Heart left ventricle (tissue), 13 donors: ENCODE data around the gene E4F1.

Experiments
- CTCF ChIP-seq, 12 donors: fragments of 200-600 bp; sonication (generic) in 4 of 12; IDR thresholded peaks; one replicate each; pipeline versions ENCODE4 v1.5.0 to v1.8.0; 2018 to 2022; ENCODE audit warnings: antibody characterized with exemption in 12 of 12, mild to moderate bottlenecking in 5 of 12
- POLR2A ChIP-seq, 2 donors: fragments of 450-650 bp; IDR thresholded peaks; one replicate each; pipeline ENCODE4 v1.6.1; 2017; ENCODE audit warnings: antibody characterized with exemption in 2 of 2, mild to moderate bottlenecking in 2 of 2, moderate library complexity in 2 of 2
- donor health status: ischemic (EF 13 %, LVEDD 7.1; RV severe dilation, severe dysfunction).
- donor health status: DM: no; HTN: yes; CAD: no.
- donor health status: DM: no; HTN: no; CAD: no.
- donor health status: ischemic (EF 25% LVEDD 6.9; RV normal size, moderate dysfunction).
- donor health status: ischemic (EF 25% LVEDD 5.7; RV mildly dilated, moderate dysfunction).
- donor health status: ischemic (EF 35%, LVEDD 5.7; RV mildly dilated, moderate dysfunction).
- donor health status: nonischemic (EF 11% LVEDD 7.7; RV severe dilation, severe dysfunction).
- donor health status: DM: yes; HTN: yes; CAD: no.
- donor health status: PGD.
- donor health status: ischemic (EF 29% LVEDD 5.4; RV normal size, mild dysfunction).
- donor health status: nonischemic (EF 23%, LVEDD 6.1; RV moderate dilation, normal function).

DNA sequence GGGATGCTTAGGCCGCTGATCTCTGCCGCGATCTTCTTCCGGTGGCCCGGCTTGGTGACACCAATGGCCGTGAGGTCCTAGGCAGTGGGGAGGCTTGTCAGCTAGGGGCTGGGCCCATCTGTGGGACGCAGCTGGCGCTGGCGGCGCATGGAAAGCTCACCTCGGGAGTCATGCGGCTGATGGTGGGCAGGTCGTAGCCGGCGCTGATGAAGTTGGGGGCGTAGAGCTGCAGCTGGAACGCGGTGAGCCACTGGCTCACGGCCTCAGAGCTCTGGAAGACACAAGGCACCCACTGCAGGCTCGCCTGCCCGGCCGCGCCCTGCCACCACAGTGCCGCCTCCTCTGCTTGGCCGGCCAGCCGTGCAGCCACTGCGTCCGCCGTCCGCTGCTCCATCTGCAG, 39.7 kb upstream of the E4F1 start:
- TF ChIP-seq CTCF (IDR thresholded peaks at IDR 0.05) (no peak), POLR2A (IDR thresholded peaks at IDR 0.05) (no peak)
